ENCODE measurements around the gene TRAF7. TPM values are rescaled to one million over a fixed set of nuclear protein-coding genes. Genes with fewer than 3 reads are reported as not detected.

Gene TRAF7
- total RNA-seq, 1 donor from 2014 or later = 102 TPM

DNA sequence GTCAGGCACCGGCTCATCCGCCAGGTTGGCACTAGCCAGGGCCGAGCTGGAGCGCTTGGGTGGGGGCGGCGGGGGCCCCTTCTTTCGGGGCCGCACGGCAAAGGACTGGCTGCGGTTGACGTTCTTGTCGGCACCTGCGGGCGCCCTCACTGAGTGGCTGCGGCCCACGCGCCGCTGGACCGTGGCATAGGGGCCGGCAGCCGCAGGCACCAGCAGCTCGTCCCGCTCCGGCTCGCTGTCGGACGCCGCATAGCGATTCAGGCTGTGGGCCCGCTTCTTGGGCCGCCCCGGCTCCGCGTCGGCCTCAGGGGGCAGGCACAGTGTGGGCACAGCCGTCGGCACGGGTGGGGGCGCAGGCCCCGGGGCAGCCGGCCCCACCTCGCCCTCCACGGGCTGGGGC is 24.9 kb downstream of the TRAF7 start:
- DNase-seq (ENCODE audit: extremely low read depth, low read depth, low spot score) = no peak

- no peak for DNase-seq (ENCODE audit: extremely low read depth, low read depth, low spot score)
Measured at GRCh38 chr16:2180962-2181923, 25.7 kb downstream of the TRAF7 start.

DNA sequence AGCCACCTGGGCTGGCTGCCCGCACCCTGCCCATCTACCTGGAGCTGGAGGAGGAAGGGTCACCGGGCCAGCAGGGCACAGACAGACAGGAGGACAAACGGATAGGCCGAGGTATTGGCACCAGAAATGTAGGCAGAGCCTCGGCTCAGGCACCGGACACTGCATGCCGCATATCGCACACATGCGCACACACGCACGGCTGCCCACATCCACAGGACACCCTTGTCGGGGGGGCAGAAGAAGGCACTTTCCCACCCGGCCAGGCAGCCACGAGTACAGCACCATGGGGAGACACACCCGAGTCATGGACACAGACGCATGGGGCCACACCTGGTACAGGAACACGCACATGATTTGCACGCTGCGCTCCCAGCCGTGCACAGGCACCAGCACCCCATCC is 26.4 kb downstream of the TRAF7 start:
- no peak for DNase-seq (ENCODE audit: extremely low read depth, low read depth, low spot score)

DNA sequence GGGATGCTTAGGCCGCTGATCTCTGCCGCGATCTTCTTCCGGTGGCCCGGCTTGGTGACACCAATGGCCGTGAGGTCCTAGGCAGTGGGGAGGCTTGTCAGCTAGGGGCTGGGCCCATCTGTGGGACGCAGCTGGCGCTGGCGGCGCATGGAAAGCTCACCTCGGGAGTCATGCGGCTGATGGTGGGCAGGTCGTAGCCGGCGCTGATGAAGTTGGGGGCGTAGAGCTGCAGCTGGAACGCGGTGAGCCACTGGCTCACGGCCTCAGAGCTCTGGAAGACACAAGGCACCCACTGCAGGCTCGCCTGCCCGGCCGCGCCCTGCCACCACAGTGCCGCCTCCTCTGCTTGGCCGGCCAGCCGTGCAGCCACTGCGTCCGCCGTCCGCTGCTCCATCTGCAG is 28.1 kb downstream of the TRAF7 start:
- DNase-seq (ENCODE audit: extremely low read depth, low read depth, low spot score) = no peak

DNA sequence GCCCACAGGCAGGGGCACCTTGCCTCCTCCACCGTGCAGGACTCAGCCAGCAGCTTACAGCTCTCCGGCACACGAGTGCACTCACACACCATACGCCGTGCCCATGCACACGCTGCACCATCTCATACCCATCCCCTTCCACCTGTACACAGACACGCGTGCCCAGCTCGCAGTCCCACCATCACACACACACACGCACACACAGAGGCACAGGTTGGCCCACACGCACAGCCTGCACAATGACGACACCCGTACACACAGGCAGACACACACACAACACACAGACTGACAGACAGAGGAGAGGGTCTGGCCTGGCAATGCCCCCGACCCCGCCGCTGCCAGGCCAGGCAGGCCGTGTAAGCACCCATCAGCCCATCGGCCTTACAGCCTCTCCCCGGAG is 28.8 kb downstream of the TRAF7 start:
- no peak for DNase-seq (ENCODE audit: extremely low read depth, low read depth, low spot score)

GRCh38 chr16:2184962-2185361 is 29.4 kb downstream of the TRAF7 start:
- DNase-seq (ENCODE audit: extremely low read depth, low read depth, low spot score) = no peak

DNA sequence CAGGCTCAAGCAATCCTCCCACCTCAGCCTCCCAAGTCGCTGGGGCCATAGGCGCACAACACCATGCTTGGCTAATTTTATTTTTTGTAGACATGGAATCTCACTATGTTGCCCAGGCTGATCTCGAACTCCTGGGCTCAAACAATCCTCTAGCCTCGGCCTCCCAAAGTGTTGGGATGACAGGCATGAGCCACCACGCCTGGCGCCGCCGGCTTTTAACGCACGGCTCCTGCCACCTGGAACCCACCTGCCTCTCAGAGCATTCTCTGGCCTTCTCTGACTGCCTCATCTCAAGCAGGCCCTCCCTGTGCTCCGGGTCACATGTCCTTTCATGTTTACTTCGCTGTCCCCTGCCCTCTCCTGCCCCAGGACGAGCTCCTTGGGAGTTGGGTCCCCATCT is 30.5 kb downstream of the TRAF7 start:
- DNase-seq (ENCODE audit: extremely low read depth, low read depth, low spot score) = no peak

DNA sequence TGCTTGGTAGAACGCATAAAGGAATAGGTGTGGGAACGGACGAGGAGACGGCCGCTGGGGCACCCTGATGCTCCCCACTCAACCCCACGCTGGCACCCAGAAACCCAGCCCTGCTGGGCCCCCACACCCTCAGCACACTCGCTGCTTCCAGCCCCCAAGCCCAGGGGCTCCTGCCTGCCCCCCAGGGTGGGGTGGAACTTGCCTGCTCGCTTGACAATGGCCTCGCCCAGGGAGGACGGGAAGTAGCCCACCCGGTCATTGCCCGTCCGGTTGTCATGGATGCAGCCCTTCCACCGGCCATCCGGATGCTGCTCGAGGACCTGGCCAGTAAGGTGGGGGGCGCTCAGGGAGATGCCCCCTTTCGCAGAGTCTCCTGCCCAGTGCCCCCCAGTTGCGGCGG is 30.9 kb downstream of the TRAF7 start:
- DNase-seq (ENCODE audit: extremely low read depth, low read depth, low spot score) = no peak

DNA sequence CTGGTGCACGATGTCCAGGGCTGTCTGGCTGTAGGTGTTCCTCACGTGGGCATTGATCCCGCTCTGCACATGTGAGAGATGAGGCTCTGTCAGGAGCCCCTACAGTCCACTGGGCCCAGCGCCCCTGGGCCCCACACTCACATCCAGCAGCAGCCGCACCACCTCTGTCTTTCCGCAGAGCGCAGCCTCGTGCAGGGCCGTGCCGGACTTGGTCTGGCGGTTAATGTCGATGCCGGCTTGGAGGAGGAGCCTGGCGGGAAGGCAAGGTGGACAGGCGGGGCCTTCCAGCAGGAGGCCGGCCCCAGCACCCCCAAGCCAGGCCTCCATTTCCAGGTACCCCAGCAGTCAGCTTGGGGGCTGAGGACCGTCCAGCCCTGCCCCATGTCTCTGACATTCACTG is 31.6 kb downstream of the TRAF7 start:
- no peak for DNase-seq (ENCODE audit: extremely low read depth, low read depth, low spot score)

- no peak for DNase-seq (ENCODE audit: extremely low read depth, low read depth, low spot score)
Measured at GRCh38 chr16:2188395-2188794, 32.8 kb downstream of the TRAF7 start.

DNA sequence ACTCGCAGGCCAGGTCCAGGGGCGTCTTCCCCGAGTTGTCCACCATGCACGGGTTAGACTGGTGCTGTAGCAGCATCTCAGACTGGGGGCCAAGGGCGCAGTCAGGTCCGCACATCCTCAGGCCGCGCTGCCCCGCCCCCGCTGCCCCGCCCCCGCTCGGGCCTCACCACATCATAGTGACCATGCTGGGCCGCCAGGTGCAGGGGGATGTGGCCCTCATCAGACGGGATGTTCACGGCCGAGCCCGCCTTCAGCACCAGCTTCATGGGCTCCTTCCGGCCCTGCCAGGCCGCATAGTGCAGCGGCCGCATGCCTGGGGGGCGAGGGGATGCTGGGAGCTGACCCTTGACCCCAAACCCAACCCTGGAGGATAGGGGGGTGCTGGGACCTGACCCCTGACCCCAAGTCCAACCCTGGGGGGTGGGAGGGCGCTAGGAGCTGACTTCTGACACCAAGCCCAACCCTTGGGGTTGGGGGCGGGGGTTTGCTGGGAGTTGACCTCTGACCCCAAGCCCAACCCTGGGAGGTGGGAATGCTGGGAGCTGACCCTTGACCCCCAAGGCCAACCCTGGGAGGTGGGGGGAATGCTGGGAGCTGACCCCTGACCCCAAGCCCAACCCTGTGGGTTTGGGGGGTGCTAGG is 33.8 kb downstream of the TRAF7 start:
- DNase-seq (ENCODE audit: extremely low read depth, low read depth, low spot score) = no peak

- DNase-seq (ENCODE audit: extremely low read depth, low read depth, low spot score) = no peak
Measured at GRCh38 chr16:2190002-2190658, 34.5 kb downstream of the TRAF7 start.

DNA sequence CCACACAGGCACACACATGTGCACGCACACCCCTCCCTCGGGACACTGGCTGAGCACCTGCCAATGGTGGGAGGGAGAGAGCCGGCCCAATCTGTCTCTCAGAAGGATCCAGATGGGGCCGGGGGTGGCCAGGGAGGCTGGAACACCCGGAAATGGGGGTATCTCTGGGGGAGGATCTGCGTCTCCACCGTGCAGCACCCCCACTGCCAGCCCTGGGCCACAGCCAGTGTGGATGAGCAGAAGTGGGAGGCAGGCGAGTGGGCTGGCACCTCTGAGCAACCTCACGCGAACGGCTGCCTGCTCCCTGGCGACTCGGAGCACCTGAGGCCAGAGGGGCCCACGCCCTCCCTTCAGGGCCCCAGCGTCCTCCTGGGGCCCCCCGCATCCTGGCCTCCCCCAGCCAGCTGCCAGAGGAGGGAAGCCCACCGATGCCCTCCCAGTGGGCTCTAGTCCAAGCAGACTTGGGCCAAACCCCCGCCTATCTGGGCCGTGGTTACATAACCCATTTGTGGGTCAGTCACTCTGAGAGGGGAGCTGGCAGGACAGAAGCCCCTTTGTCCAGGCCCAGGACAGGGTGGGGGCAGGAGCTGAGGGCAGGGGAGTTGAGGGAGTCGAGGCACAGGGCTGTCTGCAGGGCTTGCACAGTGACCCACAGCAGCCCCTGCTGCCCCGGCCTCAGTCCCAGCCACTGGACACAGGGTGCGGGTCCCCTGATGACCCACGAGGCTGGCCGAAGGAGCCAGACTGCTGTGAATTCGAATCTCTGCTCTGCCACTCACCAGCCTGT is 35.3 kb downstream of the TRAF7 start:
- DNase-seq (ENCODE audit: extremely low read depth, low read depth, low spot score) = no peak

DNA sequence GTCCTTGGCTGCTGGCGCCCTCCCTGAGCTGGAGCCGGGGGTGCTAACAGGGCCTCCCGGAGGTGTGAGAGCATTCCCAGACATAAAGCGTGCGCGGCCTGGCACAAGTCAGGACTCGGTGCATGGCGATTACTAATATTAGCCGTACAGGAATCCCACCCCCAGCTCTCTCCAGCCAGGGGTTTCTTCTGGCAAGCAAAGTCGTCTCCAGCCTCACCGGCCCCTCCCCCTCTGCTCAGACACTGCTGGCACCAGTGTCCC is 35.8 kb downstream of the TRAF7 start:
- DNase-seq (ENCODE audit: extremely low read depth, low read depth, low spot score) = no peak

DNA sequence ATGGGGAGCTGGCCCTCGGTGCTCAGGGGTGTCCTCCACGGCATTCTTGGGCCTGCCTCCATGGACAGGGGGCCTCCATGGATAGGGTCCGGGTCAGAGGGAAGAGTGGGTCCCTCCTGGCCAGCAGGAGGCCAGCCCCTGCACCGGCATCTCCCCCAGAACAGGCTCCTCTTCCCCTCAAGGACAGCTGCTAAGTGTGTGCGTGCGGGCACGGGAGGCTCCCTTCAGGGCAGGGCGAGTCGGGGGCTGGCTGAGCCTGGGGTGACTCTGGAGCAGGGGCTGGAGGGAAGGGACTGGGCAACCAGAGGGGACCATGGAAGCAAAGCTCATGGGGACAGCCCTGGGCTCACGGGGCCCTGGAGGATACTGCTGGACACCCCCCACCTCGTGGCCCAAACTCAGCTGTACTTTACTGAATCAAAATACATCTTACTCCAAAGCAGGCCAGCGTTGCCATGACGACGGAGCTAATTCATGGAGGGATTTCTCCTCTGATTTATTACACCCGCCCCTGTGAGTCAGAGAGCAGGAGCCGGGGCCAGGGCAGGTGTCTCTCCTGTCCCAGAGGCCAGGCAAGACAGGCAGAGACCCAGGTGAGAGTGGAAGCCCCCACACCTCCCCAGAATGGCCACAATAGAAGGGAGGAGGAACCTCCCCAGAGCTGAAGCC is 38.7 kb downstream of the TRAF7 start:
- DNase-seq (ENCODE audit: extremely low read depth, low read depth, low spot score) = no peak

DNA sequence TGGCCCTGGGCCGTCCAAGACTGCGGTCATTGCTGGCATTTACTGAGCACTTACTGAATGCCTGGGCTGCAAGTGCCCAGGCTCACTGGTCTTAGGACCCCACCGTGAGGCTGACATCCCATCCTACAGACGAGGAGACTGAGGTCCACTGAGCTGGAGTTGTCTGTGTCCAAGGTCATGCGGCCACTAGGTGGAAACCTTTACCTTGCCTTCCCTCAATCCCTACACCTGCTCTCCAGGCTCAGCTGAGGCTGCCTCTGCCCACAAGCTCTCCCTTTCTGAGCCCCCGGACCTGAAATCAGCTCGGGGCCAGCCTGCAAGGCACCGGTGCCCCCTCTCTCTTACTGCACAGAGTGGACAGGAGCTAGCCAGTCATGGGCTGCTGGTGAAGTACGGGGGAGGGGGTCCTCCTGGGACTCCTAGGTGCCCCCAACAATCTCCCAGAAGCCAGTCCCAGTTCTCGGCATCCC is 39.3 kb downstream of the TRAF7 start:
- no peak for DNase-seq (ENCODE audit: extremely low read depth, low read depth, low spot score)

- DNase-seq (ENCODE audit: extremely low read depth, low read depth, low spot score) = no peak
Measured at GRCh38 chr16:2195322-2196161, 40.0 kb downstream of the TRAF7 start.

DNA sequence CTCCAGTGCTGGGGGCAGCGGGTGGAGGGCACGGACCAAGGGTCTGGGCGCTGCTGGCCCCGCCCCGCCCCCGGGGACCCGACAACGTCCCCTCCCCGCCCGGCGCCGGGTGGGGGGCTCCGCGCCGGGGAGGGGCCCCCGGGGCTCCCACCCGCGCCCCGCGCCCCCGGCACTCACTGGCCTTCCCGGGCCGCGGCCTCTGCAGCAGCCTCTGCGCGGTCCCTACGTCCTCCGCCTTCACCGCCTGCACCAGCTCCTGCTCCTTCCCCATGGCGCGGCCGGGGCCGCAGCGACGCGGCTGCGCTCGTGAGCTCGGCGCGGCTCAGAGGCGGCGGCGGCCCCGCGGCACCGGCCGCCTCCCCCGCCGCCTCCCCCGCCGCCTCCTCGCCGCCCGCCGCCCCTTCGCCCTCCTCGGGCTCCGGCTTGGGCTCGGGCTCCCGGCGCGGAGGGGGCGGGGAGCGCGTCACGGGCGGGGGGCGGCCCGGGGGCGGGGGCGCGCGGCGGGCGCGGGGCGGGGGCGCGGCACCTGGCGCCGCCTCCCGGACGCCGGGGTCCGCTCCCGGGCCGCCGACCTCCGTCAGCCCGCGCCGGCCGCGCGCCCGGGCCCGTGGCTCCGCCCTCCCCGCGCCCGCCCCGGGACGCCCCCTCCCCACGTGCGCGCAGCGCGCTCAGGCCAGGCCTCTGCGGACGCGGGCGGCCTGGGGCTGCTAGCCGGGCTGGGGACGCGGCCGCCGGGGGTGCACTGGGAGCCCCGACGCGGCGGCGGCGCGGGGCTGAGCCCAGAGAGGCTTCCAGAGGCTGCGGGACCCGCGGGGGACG is 40.8 kb downstream of the TRAF7 start, which contains the start of gene CASKIN1:
Gene CASKIN1 (minus strand): TSS at position 444 of the 819 bp plus-strand sequence. CDS start 173 bp downstream, at position 271.
- DNase-seq (ENCODE audit: extremely low read depth, low read depth, low spot score) = no peak

All from glomerular endothelial cell (primary cell).